ENCODE results near the gene SPIN2B. TPM values are rescaled to one million over a fixed set of nuclear protein-coding genes. Genes with fewer than 3 reads are reported as not detected.
"Not testable (repeated sequence)": the region's sequence is repeated elsewhere in the genome, so short reads cannot be mapped to it uniquely, and the experiment has no call there.

Gene SPIN2B
- polyA plus RNA-seq, 1 of the 3 experiments (the other 2 are of a cell fraction): 16.9 TPM

GRCh38 chrX:57119416-57119815, 1.9 kb downstream of the SPIN2B start:
- no peak overlapping the region for H2AFZ ChIP-seq (ENCODE audit: low read depth)
- no peak overlapping the region for H3K9ac ChIP-seq
- H3K4me2 ChIP-seq: no peak overlapping the region
- no peaks in the 10 kb centered on the region for H3F3A ChIP-seq (replicated peaks; ENCODE audit: insufficient read depth)
- H3K79me2 ChIP-seq (ENCODE audit: insufficient read depth): 0 out of 2 replicates have a peak, but pooled peaks cover 6% of the 10 kb centered on the region
- DNase-seq: no peak
- no peaks in the 10 kb centered on the region for H3K27me3 ChIP-seq (ENCODE audit: insufficient read depth)
- H4K20me1 ChIP-seq (ENCODE audit: insufficient read depth): no peaks in the 10 kb centered on the region
- CTCF ChIA-PET: no interaction called here
- 36% methylated on average over 1 of the region's 1 CpG for WGBS (ENCODE audit: low lambda C conversion rate)
- H3K9me3 ChIP-seq: no peaks in the 10 kb centered on the region
- TF ChIP-seq GABPA (IDR thresholded peaks at IDR 0.05; ENCODE audit: low read depth) (no peak), GATA2 (CRISPR knock-in tag; IDR thresholded peaks at IDR 0.05) (no peak), TEAD4 (IDR thresholded peaks at IDR 0.05; ENCODE audit: borderline replicate concordance, insufficient read depth) (no peak), SMC3 (IDR thresholded peaks at IDR 0.05; ENCODE audit: low read depth, low read length) (no peak)
- H3K9me2 ChIP-seq: no peaks in the 10 kb centered on the region
- peaks cover 0 to 5% of the 10 kb centered on the region in 2 experiments for H3K36me3 ChIP-seq (replicated peaks in 1 of 2; ENCODE audit: control insufficient read depth in 1 of 2, insufficient read depth in 2 of 2, low read length in 1 of 2)
- no peak overlapping the region for H3K4me3 ChIP-seq (ENCODE audit: low read depth in 2 of 2, low read length in 1 of 2)
- H3K4me1 ChIP-seq (ENCODE audit: control insufficient read depth in 1 of 2, insufficient read depth in 2 of 2, low read depth in 1 of 2, low read length in 1 of 2): no peaks in the 10 kb centered on the region
- H3K27ac ChIP-seq (ENCODE audit: low read depth in 2 of 2, low read length in 1 of 2): no peak overlapping the region
- POLR2A ChIA-PET: no interaction called here

- H3K79me2 ChIP-seq (ENCODE audit: insufficient read depth); H3K9ac ChIP-seq; POLR2A ChIA-PET; H3K4me2 ChIP-seq; H3K36me3 ChIP-seq (replicated peaks in 1 of 2; ENCODE audit: control insufficient read depth in 1 of 2, insufficient read depth in 2 of 2, low read length in 1 of 2); CTCF ChIA-PET; H2AFZ ChIP-seq (ENCODE audit: low read depth); H4K20me1 ChIP-seq (ENCODE audit: insufficient read depth); H3K27ac ChIP-seq (ENCODE audit: low read depth in 2 of 2, low read length in 1 of 2); H3K27me3 ChIP-seq (ENCODE audit: insufficient read depth); H3K9me3 ChIP-seq; H3K4me1 ChIP-seq (ENCODE audit: control insufficient read depth in 1 of 2, insufficient read depth in 2 of 2, low read depth in 1 of 2, low read length in 1 of 2); H3F3A ChIP-seq (replicated peaks; ENCODE audit: insufficient read depth); DNase-seq; H3K4me3 ChIP-seq (ENCODE audit: low read depth in 2 of 2, low read length in 1 of 2); H3K9me2 ChIP-seq: not testable (repeated sequence)
- WGBS (ENCODE audit: low lambda C conversion rate): 58% methylated on average over 4 of the region's 4 CpGs
These were observed 3.8 kb downstream of the SPIN2B start for GRCh38 chrX:57117566-57117965.

- no peaks in the 10 kb centered on the region for H3K36me3 ChIP-seq (replicated peaks in 1 of 2; ENCODE audit: control insufficient read depth in 1 of 2, insufficient read depth in 2 of 2, low read length in 1 of 2)
- no peak overlapping the region for H3K27ac ChIP-seq (ENCODE audit: low read depth in 2 of 2, low read length in 1 of 2)
These were observed 16.4 kb downstream of the SPIN2B start for GRCh38 chrX:57104921-57105398.

More at GRCh38 chrX:57104921-57105398, 16.4 kb downstream of the SPIN2B start:
- DNase-seq: no peak
- CTCF ChIA-PET: interaction anchor here (1.4 kb wide), 1 partner anchor 126 kb away, joined by 3 read pairs; no protein-coding TSS in a partner anchor
- Histone ChIP-seq H3K9ac (no peak overlapping the region), H3K27me3 (ENCODE audit: insufficient read depth) (no peaks in the 10 kb centered on the region), H3K4me2 (no peak overlapping the region), H3K79me2 (ENCODE audit: insufficient read depth) (no peaks in the 10 kb centered on the region), H3K4me1 (ENCODE audit: control insufficient read depth in 1 of 2, insufficient read depth in 2 of 2, low read depth in 1 of 2, low read length in 1 of 2) (no peaks in the 10 kb centered on the region), H4K20me1 (ENCODE audit: insufficient read depth) (no peaks in the 10 kb centered on the region), H3F3A (replicated peaks; ENCODE audit: insufficient read depth) (no peaks in the 10 kb centered on the region), H2AFZ (ENCODE audit: low read depth) (no peak overlapping the region), H3K9me2 (no peaks in the 10 kb centered on the region), H3K9me3 (no peaks in the 10 kb centered on the region), H3K4me3 (ENCODE audit: low read depth in 2 of 2, low read length in 1 of 2) (no peak overlapping the region)
- WGBS (ENCODE audit: low lambda C conversion rate): 63% methylated on average over 2 of the region's 2 CpGs
- POLR2A ChIA-PET: no interaction called here
- TF ChIP-seq SMC3 (IDR thresholded peaks at IDR 0.05; ENCODE audit: low read depth, low read length): no peak
- no peak for TF ChIP-seq YY1 (IDR thresholded peaks at IDR 0.05; ENCODE audit: low read depth)
- no peak for TF ChIP-seq GATA2 (CRISPR knock-in tag; IDR thresholded peaks at IDR 0.05)
- no peak for TF ChIP-seq JUND (IDR thresholded peaks at IDR 0.05)
- TF ChIP-seq, protein P1, sequence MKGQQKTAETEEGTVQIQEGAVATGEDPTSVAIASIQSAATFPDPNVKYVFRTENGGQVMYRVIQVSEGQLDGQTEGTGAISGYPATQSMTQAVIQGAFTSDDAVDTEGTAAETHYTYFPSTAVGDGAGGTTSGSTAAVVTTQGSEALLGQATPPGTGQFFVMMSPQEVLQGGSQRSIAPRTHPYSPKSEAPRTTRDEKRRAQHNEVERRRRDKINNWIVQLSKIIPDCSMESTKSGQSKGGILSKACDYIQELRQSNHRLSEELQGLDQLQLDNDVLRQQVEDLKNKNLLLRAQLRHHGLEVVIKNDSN (IDR thresholded peaks at IDR 0.05; ENCODE audit: borderline replicate concordance, low read depth): no peak
- no peak for TF ChIP-seq CTCF (IDR thresholded peaks at IDR 0.05)
- no peak for TF ChIP-seq PBX3 (IDR thresholded peaks at IDR 0.05)
